GM12891 (cell line): ENCODE results near the gene SDK1.

ENCODE experiments used
- PAX5 ChIP-seq: IDR thresholded peaks from 2 replicates; pipeline ENCODE4 v1.6.1; 2011; ENCODE audit warnings: low read length, moderate library complexity, mild to moderate bottlenecking; ENCODE audit not compliant: insufficient read depth, severe bottlenecking
- POLR2A ChIP-seq: IDR thresholded peaks from 2 replicates; pipeline ENCODE4 v1.6.1; 2011; ENCODE audit warnings: low read depth, low read length, control low read depth
- POLR2AphosphoS5 ChIP-seq: IDR thresholded peaks from 2 replicates; pipeline ENCODE4 v1.6.1; 2011; ENCODE audit warnings: low read depth, low read length, control low read depth
- SPI1 ChIP-seq: IDR thresholded peaks from 2 replicates; pipeline ENCODE4 v1.6.1; 2011; ENCODE audit warnings: low read depth, low read length, control low read depth
- TAF1 ChIP-seq: IDR thresholded peaks from 2 replicates; pipeline ENCODE4 v1.6.1; 2011; ENCODE audit warnings: low read depth, low read length, control low read depth

DNA sequence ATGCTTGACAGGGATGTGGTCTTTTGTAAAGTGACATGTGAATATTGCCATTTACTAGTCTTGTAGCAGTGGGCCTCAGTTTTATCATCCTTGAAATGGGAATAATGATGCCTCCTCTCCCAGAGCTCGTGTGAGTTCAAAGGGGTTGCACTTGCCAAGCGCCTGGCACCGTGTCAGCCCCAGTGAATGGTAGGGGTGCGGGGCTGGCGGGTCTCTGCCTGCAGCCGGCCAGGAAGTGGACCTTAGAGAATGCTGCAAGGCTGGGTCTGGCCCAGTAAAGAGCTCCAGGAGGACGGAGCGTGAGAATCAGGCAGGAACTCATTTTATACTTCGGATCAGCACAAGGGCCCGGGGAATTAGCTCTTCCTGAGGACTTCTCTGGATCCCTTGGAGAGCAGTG is 856.6 kb downstream of the SDK1 start:
- TF ChIP-seq POLR2AphosphoS5 (no peak), POLR2A (no peak), PAX5 (no peak), SPI1 (no peak), TAF1 (no peak)
